ENCODE data around the gene PEX3. TPM values are rescaled to one million over a fixed set of nuclear protein-coding genes. Genes with fewer than 3 reads are reported as not detected.

Gene PEX3
- 10 to 100 TPM; 22.3 to 26.5 (median 25.5) TPM for total RNA-seq

DNA sequence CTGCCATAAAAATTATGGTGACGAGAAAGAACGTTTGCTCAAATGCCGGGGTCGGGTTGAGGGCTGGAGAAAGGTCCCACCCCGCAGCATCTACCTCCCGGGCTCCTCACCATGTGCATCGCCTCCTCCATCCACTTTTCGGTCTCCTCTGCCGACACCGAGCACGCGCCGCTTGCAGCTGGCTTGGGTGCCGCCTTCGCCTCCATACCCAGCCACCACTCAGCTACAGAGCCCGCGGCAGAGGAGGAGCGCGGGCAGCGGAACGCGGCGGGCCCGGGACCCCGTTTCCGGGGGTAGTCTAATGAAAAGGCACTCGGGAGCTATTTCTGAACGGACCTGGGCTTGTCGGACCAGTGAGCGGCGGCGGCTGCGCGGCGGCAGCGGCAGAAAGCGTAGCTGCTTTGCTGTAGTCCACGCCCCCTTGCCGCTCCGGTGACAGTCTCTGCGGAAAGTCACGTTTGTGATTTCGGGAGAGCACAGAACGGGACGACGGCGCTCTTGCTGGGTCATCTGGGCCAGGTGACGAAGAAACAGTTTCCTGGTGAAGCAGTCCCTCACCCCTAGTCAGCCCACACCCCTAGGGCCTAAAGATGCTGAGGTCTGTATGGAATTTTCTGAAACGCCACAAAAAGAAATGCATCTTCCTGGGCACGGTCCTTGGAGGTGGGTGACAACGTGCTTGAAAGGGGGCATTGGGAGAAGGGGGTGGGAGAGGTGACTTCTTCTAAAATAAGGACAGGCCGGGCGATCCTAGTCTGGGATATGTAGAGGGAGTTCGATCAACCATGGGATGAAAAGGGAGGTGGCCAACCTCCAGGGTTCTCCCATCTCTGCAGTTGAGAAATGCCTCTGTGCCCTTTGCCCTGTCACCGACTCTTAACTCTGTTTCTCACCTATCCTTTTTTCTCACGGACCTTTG, at the start of gene PEX3, which contains the start of gene ADAT2:
TSS of gene PEX3 (plus strand) at position 353 of the 919 bp plus-strand sequence. CDS start at position 591, 238 bp downstream.
TSS of gene ADAT2 (minus strand) at position 243 of the 919 bp plus-strand sequence. CDS start at position 206, 37 bp downstream.
- H3K4me1 Mint-ChIP-seq (ENCODE audit: low read depth) = peaks cover 39% of the 10 kb centered on the region
- ATAC-seq (peak; percentile 96 to 97), DNase-seq (peak; percentile 89)
- H3K9me3 Mint-ChIP-seq = no peaks in the 10 kb centered on the region
- H3K27me3 Mint-ChIP-seq (ENCODE audit: low read depth) = no peaks in the 10 kb centered on the region
- peaks cover 17% of the 10 kb centered on the region for H3K36me3 Mint-ChIP-seq (ENCODE audit: insufficient read depth)
- peak within 1 kb of the TSS; percentile 99 for H3K4me3 Mint-ChIP-seq

DNA sequence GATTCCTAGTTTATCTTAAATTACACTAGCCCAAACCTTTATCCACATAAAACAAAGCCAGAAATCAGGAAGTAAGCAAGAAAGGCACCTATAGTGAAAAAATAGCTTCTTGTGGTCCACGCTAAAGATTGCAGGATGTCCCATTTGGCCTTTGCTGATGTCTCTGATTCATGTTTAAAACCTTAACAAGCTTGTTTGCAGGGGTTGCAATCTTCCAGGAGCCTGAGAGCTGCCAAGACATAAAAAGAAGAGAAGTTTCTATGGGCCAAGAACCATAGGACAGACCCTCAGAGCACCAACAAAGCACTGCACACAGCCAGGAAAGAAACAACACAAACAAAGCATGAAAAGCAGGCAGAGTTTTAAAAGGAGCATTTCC, 49.5 kb upstream of the PEX3 start:
- no peaks in the 10 kb centered on the region for H3K9me3 Mint-ChIP-seq
- no peak for DNase-seq
- ATAC-seq = no peak
- peaks cover 24% of the 10 kb centered on the region for H3K4me1 Mint-ChIP-seq (ENCODE audit: low read depth)
- no peaks in the 10 kb centered on the region for H3K36me3 Mint-ChIP-seq (ENCODE audit: insufficient read depth)
- peaks cover 5% of the 10 kb centered on the region for H3K27me3 Mint-ChIP-seq (ENCODE audit: low read depth)
- no peak overlapping the region for H3K4me3 Mint-ChIP-seq

- no peaks in the 10 kb centered on the region for H3K36me3 Mint-ChIP-seq (ENCODE audit: insufficient read depth)
- DNase-seq (no peak), ATAC-seq (no peak)
- no peak overlapping the region for H3K4me3 Mint-ChIP-seq
- no peaks in the 10 kb centered on the region for H3K9me3 Mint-ChIP-seq
- peaks cover 5% of the 10 kb centered on the region for H3K27me3 Mint-ChIP-seq (ENCODE audit: low read depth)
- peaks cover 21% of the 10 kb centered on the region for H3K4me1 Mint-ChIP-seq (ENCODE audit: low read depth)
These were observed 48.8 kb upstream of the PEX3 start for GRCh38 chr6:143401636-143402370.

GRCh38 chr6:143402721-143403336, 47.8 kb upstream of the PEX3 start:
- Mint-ChIP-seq H3K9me3 (no peaks in the 10 kb centered on the region), H3K36me3 (ENCODE audit: insufficient read depth) (no peaks in the 10 kb centered on the region), H3K4me3 (no peak overlapping the region), H3K27me3 (ENCODE audit: low read depth) (peaks cover 5% of the 10 kb centered on the region), H3K4me1 (ENCODE audit: low read depth) (peaks cover 21% of the 10 kb centered on the region)
- no peak for ATAC-seq
- no peak for DNase-seq

- ATAC-seq (no peak), DNase-seq (no peak)
- Mint-ChIP-seq H3K36me3 (ENCODE audit: insufficient read depth) (peaks cover 1% of the 10 kb centered on the region), H3K4me1 (ENCODE audit: low read depth) (peaks cover 8% of the 10 kb centered on the region), H3K27me3 (ENCODE audit: low read depth) (peaks cover 5% of the 10 kb centered on the region), H3K4me3 (no peak overlapping the region), H3K9me3 (peaks cover 3% of the 10 kb centered on the region)
These were observed 45.0 kb upstream of the PEX3 start for GRCh38 chr6:143405373-143406154.

DNA sequence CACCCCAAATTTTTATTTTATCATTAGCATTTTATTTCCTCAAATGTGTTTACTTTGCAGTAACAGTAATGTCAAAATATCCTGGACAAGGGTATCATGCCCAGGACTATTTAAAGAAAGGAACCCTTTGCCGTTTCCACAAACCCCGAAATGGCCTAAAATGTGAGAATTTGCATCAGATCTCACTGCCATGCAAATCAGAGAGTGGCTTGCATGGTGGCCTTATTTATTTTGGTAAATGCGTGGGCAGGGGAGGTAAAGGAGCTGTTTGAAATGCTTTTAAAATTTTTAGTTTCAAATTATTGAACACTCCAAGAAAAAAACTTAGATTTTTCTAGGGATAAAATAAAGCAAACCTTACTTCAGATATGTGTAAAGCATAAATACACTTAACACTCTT, 43.9 kb upstream of the PEX3 start:
- ATAC-seq = no peak
- H3K4me3 Mint-ChIP-seq = no peak overlapping the region

DNA sequence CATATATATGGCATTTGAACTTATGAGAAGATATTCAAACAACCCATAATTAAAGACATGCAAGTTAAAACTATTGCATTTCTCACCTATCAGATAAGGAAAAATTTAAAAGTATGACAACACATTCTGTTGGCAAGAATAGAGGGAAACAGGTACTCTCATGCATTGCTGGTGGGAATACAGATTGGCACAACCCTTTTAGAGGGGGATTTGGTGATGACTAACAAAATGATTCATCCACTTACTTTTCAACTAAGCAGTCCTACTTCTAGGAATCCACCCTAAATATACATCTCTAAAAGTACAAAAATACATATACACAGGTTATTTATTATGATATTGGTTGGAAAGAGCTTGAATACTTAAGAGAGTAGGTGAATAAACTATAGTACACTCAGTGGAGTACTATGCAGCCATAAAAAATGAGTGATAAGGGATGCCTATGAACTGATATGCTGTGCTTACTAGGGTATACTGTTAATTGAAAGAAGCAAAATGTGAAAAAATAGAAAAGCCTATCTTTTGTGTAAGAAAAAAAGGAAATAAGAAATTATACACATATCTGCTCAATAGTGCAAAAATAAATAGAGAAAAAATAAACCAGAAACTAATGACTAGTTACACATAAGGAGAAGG, 42.3 kb upstream of the PEX3 start:
- H3K9me3 Mint-ChIP-seq = peaks cover 3% of the 10 kb centered on the region
- H3K4me3 Mint-ChIP-seq = no peak overlapping the region
- no peaks in the 10 kb centered on the region for H3K4me1 Mint-ChIP-seq (ENCODE audit: low read depth)
- DNase-seq = no peak
- peaks cover 1% of the 10 kb centered on the region for H3K36me3 Mint-ChIP-seq (ENCODE audit: insufficient read depth)
- no peak for ATAC-seq
- H3K27me3 Mint-ChIP-seq (ENCODE audit: low read depth) = peaks cover 8% of the 10 kb centered on the region

More for the DNA sequence above, 43.9 kb upstream of the PEX3 start:
- DNase-seq = no peak
- H3K27me3 Mint-ChIP-seq (ENCODE audit: low read depth) = peaks cover 5% of the 10 kb centered on the region
- peaks cover under 1% of the 10 kb centered on the region for H3K4me1 Mint-ChIP-seq (ENCODE audit: low read depth)
- peaks cover 3% of the 10 kb centered on the region for H3K9me3 Mint-ChIP-seq
- peaks cover 1% of the 10 kb centered on the region for H3K36me3 Mint-ChIP-seq (ENCODE audit: insufficient read depth)

GRCh38 chr6:143408787-143409162, 41.8 kb upstream of the PEX3 start:
- peaks cover 8% of the 10 kb centered on the region for H3K27me3 Mint-ChIP-seq (ENCODE audit: low read depth)
- no peak for ATAC-seq
- H3K4me3 Mint-ChIP-seq = no peak overlapping the region

DNA sequence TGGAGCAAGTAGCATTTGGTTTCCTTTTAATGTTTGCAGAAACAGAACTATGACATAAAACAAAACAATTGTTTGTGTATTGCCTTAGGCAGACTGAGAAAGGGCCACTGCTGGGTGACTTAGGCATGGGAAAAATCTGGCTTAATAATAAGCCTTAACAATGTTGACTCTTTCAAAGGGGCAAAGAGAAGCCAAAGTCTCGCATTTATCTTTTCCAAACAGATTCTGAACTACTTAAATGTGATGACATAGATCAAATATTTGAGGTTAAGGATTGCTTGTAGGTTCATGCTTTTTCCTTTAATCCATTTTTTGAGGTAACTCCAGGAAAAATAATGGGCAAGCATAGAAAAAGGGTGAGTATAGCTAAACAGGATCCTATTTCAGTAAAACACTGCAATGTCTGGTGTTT, 39.7 kb upstream of the PEX3 start:
- Mint-ChIP-seq H3K27me3 (ENCODE audit: low read depth) (peaks cover 3% of the 10 kb centered on the region), H3K4me3 (no peak overlapping the region), H3K4me1 (ENCODE audit: low read depth) (no peaks in the 10 kb centered on the region), H3K36me3 (ENCODE audit: insufficient read depth) (peaks cover 1% of the 10 kb centered on the region), H3K9me3 (peaks cover 3% of the 10 kb centered on the region)
- no peak for DNase-seq
- no peak for ATAC-seq

More at GRCh38 chr6:143408787-143409162, 41.8 kb upstream of the PEX3 start:
- H3K4me1 Mint-ChIP-seq (ENCODE audit: low read depth) = no peaks in the 10 kb centered on the region
- DNase-seq = no peak
- peaks cover 1% of the 10 kb centered on the region for H3K36me3 Mint-ChIP-seq (ENCODE audit: insufficient read depth)
- peaks cover 3% of the 10 kb centered on the region for H3K9me3 Mint-ChIP-seq

- Mint-ChIP-seq H3K4me1 (ENCODE audit: low read depth) (no peaks in the 10 kb centered on the region), H3K27me3 (ENCODE audit: low read depth) (peaks cover 3% of the 10 kb centered on the region), H3K4me3 (no peak overlapping the region), H3K36me3 (ENCODE audit: insufficient read depth) (no peaks in the 10 kb centered on the region), H3K9me3 (no peaks in the 10 kb centered on the region)
- ATAC-seq (no peak), DNase-seq (no peak)
These were observed 35.8 kb upstream of the PEX3 start for GRCh38 chr6:143414769-143415168.

DNA sequence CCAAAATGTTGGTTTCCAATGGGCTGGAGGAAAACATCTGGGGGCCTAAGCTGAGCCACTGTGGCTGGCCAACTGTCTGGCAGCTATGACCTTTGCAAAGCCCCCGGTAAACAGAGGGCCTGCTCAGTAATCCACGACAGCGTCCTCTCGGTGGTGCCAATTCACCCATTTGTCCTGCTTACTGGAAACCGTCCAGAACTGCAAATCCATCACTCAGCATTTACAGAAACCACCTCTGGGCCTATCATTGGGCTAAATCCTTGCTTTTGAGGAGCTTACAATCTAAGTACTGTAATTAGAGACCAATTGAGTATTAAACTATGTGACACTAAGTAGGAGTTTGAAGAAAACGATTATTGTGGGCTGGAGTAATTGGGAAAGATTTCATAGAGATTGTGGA, 31.1 kb upstream of the PEX3 start:
- peaks cover 5% of the 10 kb centered on the region for H3K36me3 Mint-ChIP-seq (ENCODE audit: insufficient read depth)

GRCh38 chr6:143426026-143426425, 24.6 kb upstream of the PEX3 start:
- no peak for DNase-seq
- H3K4me1 Mint-ChIP-seq (ENCODE audit: low read depth) = peaks cover 2% of the 10 kb centered on the region
- no peak for ATAC-seq
- peaks cover 11% of the 10 kb centered on the region for H3K36me3 Mint-ChIP-seq (ENCODE audit: insufficient read depth)
- no peak overlapping the region for H3K4me3 Mint-ChIP-seq
- no peaks in the 10 kb centered on the region for H3K27me3 Mint-ChIP-seq (ENCODE audit: low read depth)
- no peaks in the 10 kb centered on the region for H3K9me3 Mint-ChIP-seq

More for the DNA sequence above, 31.1 kb upstream of the PEX3 start:
- no peaks in the 10 kb centered on the region for H3K9me3 Mint-ChIP-seq
- no peak for DNase-seq
- ATAC-seq = no peak
- H3K4me1 Mint-ChIP-seq (ENCODE audit: low read depth) = no peaks in the 10 kb centered on the region
- no peak overlapping the region for H3K4me3 Mint-ChIP-seq
- H3K27me3 Mint-ChIP-seq (ENCODE audit: low read depth) = no peaks in the 10 kb centered on the region

GRCh38 chr6:143427109-143427817, 23.3 kb upstream of the PEX3 start:
- Mint-ChIP-seq H3K27me3 (ENCODE audit: low read depth) (no peaks in the 10 kb centered on the region), H3K4me3 (no peak overlapping the region), H3K4me1 (ENCODE audit: low read depth) (peaks cover 5% of the 10 kb centered on the region), H3K9me3 (no peaks in the 10 kb centered on the region), H3K36me3 (ENCODE audit: insufficient read depth) (peaks cover 16% of the 10 kb centered on the region)
- DNase-seq (peak; percentile 68), ATAC-seq (peak; percentile 95 to 98)

All from activated T-cell treated with anti-CD3 and anti-CD28 coated beads, Interleukin-2, amount 50 U/mL, for 4 hours (primary cell).